HG03432 (cell line): ENCODE measurements around the gene KRABD2.
"Not testable (repeated sequence)": the region's sequence is repeated elsewhere in the genome, so short reads cannot be mapped to it uniquely, and the experiment has no call there.

ENCODE experiments used
- ATAC-seq: cut with Tn5 transposase; IDR thresholded peaks from one replicate; pipeline ENCODE4 v1.9.1; 2021; ENCODE audit warnings: mild to moderate bottlenecking, moderate library complexity; ENCODE audit not compliant: unreplicated experiment

KRABD2 gene

GRCh38 chr17:8393470-8394231 is 17.1 kb upstream of the KRABD2 start:
- ATAC-seq, result no peak

DNA sequence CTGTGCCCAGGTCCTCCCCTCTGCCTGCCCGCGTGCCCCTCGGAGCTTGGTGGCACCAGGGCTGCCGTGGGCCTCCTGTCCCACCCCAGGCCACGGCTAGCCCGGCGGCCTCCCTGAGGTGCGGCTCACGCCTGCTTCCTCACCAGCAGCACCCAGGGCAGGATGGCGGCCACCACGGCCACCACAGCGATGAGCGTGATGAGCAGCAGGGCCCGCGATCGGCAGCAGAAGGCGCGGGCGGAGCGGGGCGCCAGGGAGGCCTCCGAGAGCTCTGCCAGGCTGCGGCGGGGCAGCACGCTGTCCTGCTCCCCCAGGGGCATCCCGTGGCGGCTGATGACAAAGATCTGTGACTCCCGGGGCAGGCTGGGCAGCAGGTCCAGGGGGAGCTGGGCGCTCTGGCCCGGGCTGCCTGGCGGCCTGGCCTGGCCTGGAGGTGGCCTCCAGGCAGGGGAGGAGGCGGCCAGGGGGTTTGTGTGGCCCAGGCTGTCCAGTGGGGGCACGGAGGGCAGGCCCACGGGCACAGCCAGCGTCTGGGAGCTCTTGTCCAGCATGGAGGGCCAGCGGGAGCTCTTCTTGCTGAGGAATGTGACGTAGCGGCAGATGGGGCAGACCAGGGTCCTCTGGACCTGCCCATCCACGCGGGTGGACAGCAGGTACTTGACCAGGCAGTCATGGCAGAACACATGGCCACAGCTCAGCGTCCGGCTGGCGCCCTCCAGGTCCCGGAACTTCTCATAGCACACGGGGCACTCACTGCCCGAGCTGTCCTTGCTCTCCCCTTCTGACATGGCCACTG is 16.4 kb upstream of the KRABD2 start:
- no peak for ATAC-seq

DNA sequence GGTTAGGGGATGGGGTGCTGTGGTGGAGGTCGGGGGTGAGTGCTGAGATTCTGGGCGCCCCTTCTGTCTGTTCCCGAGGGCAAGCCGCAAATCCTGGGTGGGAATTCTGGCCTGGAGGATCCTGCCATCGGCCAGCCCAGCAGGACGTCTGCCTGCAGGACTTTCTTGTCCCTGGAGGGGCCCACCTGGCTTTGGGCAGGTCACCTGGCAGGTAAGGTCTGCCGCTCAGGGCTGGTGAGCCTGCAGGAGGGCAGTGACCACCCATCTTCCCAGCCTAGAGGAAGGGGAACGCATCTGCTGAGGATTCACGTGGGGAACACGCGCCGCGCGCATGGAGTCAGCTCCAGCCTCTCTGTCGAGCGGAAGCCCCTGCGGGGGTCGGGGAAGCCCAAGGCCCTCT is 15.8 kb upstream of the KRABD2 start:
- no peak for ATAC-seq

- no peak for ATAC-seq
Measured at GRCh38 chr17:8391711-8392110, 15.2 kb upstream of the KRABD2 start.

DNA sequence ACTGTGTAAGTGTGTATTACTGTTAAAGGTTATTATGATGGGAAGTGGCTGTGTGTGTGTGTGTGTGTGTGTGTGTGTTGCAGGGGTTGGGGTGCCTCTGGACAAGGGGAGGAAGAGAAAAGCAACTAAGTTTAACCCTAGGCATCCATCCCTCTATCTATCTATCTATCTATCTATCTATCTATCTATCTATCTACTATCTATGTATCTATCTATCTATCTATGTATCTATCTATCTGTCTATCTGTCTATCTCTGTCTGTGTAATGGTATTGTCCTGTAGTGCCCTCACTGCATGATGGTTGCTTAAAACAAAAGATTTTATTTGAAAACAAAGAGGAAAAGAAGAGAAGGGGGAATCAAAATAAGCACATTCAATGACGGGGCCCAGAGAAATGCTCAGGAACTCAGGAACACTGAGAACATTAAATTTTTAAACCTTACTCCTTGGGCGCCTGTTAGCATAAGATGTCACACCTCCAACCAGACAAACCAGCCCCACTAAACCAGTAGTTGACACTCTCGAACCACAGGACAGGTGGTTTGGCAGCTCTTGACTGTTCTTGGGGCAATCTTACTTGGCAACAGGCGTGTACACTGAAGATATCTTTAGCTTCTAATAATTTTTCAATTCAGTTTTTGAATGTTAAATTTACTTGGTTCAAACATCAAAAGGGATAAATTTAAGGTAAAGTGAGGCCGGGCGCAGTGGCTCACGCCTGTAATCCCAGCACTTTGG is 11.6 kb upstream of the KRABD2 start:
- no peak for ATAC-seq

- no peak for ATAC-seq
Measured at GRCh38 chr17:8386841-8387240, 10.3 kb upstream of the KRABD2 start.

DNA sequence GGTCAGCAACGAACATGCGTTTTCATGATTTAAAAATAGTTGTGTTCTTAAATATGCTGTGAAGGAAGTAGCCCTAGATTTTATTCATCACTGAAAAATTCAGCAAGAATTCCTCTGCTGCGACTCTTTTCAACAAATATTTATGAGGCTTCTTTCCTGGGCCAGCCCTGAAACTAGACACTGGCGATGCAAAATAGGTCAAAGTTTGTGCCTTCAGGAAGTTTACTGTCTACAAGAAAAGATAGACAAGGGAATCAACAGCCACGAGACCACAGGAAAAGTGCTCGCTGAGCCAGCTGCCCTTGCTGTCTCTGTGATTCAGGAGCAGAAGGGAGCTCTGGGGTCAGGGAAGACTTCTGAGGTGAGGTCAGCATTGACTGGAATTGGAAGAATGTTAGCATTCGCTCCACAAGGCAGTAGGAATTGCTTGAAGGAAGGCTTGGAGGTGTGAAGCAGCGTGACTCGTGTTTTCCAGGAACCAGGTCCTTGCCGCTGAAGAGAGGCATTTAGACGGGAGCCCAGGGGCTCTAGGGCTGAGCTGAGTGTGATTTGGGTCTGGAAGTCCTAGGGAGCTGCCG is 8.4 kb upstream of the KRABD2 start:
- ATAC-seq, result no peak

DNA sequence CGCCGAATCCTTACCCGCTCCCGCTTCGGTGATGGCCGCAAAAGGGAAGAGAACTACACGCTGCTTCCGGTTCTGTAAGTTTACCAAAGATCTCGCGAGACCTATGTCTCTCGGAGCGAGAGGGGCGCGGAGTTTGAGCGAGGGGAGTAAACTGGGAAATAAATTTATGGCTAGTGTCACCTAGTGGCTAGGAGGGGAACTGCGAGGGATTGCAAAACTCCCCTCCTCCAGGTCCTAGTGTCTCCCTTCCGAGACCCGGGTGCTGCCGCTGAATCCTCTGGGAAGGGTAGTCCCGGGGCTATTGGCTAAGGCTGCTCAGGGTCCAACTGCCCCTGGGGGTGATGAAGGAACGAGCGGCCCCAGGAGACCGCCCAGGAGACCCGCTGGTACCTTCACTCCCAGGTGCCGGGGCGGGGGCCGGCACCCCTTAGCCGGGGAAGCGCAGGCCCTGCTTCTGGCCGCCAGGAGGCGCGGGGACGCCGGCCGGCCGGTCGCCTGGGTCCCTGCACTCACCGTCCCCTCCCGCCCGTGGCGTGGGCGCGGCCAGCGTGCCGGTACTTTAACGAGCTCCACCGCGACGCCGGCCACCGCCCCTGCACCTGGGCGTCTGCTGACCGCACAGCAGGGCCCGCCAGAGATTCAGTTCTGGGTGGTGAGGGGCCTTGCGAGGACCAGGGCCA is 6.8 kb upstream of the KRABD2 start, which contains the start of gene RPL26:
TSS of gene RPL26 (minus strand) at position 51 of the 680 bp plus-strand sequence. CDS start 883 bp downstream, outside the sequence.
- peak; percentile 92 for ATAC-seq

GRCh38 chr17:8382880-8383142 is 6.3 kb upstream of the KRABD2 start:
- peak; percentile 1 for ATAC-seq

- ATAC-seq, result no peak
Measured at GRCh38 chr17:8382052-8382879, 5.8 kb upstream of the KRABD2 start.

GRCh38 chr17:8380049-8380448 is 3.5 kb upstream of the KRABD2 start:
- ATAC-seq, result no peak

DNA sequence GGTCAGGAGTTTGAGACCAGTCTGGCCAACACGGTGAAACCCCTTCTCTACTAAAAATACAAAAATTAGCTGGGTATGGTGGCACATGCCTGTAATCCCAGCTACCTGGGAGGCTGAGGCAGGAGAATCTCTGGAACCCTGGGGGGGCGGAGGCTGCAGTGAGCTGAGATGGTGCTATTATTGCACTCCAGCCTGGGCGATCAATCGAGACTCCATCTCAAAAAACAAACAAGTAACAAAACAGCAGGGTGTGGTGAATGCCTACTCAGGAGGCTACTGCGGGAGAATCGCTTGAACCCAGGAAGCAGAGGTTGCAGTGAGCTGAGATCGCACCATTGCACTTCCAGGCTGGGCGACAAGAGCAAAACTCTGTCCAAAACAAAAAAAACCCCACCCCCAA is 1.6 kb upstream of the KRABD2 start:
- not testable (repeated sequence) for ATAC-seq

- ATAC-seq, result no peak
Measured at GRCh38 chr17:8377422-8377821, 918 bp upstream of the KRABD2 start.

- ATAC-seq, result no peak
Measured at GRCh38 chr17:8375738-8376259, 705 bp downstream of the KRABD2 start.

GRCh38 chr17:8373856-8374255 is 2.6 kb downstream of the KRABD2 start:
- ATAC-seq, result not testable (repeated sequence)

DNA sequence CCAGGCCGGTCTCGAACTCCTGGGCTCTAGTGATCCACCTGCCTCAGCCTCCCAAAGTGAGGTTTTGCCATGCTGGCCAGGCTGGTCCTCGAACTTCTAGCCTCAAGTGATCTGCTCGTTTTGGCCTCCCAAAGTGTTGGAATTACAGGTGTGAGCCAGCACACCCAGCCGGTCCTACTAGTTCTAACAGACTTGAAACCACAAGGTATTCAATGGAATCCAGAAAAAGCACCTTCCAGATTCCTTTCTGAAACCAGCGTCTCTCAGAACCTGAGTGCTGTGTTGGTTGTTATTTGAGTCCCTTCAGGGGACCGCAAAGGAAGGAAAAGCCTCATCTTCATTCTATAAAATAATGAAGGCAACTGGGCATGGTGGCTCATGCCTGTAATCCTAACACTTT is 4.1 kb downstream of the KRABD2 start:
- no peak for ATAC-seq

DNA sequence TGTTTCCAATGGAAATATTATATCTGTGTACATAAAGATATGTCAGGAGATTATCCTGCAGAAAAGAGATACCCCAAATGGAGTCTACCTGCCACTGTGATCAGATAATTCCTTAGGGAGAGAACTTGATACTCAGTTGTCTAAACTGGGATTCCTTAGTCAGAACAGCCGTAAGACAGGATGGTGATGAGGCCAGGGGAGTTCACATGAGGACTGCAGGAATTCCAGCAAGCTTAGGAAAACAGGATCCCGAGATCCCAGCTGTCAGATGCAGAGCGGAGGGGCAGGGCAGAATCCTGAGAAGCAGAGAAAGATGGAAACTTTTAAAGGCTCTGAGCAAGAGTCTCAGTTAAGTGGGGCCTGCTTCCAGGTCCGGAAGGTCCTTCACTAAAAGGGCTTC is 4.7 kb downstream of the KRABD2 start:
- ATAC-seq, result no peak

GRCh38 chr17:8369944-8370343 is 6.6 kb downstream of the KRABD2 start:
- no peak for ATAC-seq

DNA sequence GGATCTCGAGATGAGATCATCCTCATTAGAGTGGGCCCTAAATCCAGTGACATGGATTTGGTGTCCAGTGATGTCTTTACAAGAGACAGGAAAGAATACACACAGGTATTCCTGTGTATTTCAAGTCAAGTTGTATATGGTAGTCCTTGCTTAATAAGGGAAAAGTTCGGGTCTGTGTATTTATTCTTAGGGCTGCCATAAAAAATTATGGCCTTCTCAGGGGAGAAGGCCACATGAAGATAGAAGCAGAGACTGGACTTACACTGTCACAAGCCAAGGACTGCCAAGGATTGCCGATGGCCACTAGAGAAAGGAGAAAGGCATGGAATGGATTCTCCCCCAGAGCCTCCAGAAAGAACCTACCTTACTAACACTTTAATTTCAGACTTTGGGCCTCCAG is 8.3 kb downstream of the KRABD2 start:
- no peak for ATAC-seq

DNA sequence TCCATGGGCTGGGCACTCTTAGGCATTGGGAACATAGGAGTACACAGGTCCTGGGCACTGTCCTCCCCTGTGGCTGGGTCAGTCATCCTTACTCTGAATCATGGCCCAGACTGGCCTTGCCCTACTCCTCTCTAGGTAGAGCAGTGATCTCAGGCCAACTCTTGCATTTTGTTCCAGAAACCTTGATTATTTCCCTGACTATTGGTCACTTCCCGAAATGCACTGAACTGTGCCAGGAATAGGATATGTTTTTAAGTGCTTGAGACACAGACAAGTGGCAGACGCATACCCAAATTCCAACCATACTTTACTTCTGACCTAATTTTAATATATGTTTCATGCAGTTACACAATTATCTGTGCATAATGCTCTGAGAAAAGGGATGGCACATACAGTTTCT is 10.3 kb downstream of the KRABD2 start:
- ATAC-seq, result no peak
